ENCODE results near the gene RXRA. TPM values are rescaled to one million over a fixed set of nuclear protein-coding genes. Genes with fewer than 3 reads are reported as not detected.

RXRA gene
- total and polyA plus RNA-seq, 2 of the 4 experiments (the other 2 are of a cell fraction) = 7.5 to 17.9 TPM

GRCh38 chr9:134407121-134407779, 81.0 kb downstream of the RXRA start (continued):
- TF ChIP-seq CTCF (conservative IDR thresholded peaks at IDR 0.05; ENCODE audit: low read depth, low read length) (no peak), RAD21 (IDR thresholded peaks at IDR 0.05; ENCODE audit: low read length) (no peak)

GRCh38 chr9:134408389-134408788, 82.1 kb downstream of the RXRA start:
- ChIA-PET CTCF (no interaction called here), POLR2A (ENCODE audit: unreplicated experiment) (no interaction called here)
- Histone ChIP-seq H3K4me3 (ENCODE audit: insufficient read depth, low read depth, low read length) (no peak overlapping the region), H2BK120ac (ENCODE audit: low read depth, low read length) (peak overlapping the region; percentile 97), H3K9me1 (ENCODE audit: insufficient read depth, low read length) (peaks cover 15% of the 10 kb centered on the region), H3K27me3 (ENCODE audit: control insufficient read depth, insufficient read depth, low read length) (no peaks in the 10 kb centered on the region), H2AK9ac (replicated peaks; ENCODE audit: low read depth, low read length, poor library complexity) (no peak overlapping the region), H3K56ac (ENCODE audit: extremely low read depth, insufficient read depth, low read length) (no peak overlapping the region), H4K20me1 (ENCODE audit: insufficient read depth, low read length) (peaks cover 62% of the 10 kb centered on the region), H2BK20ac (ENCODE audit: low read depth, low read length) (no peak overlapping the region), H3K79me1 (ENCODE audit: low read depth in 1 of 2, low read length in 2 of 2) (peaks cover 20 to 76% of the 10 kb centered on the region in 2 experiments), H3K36me3 (ENCODE audit: control insufficient read depth, insufficient read depth, low read length) (peaks cover 17% of the 10 kb centered on the region; the same call in 1 of the 2 replicates), H4K5ac (ENCODE audit: low read depth, low read length) (no peak overlapping the region), H2BK5ac (ENCODE audit: low read depth, low read length, poor library complexity, severe bottlenecking) (no peak overlapping the region), H2AFZ (replicated peaks; ENCODE audit: low read length, poor library complexity) (no peak overlapping the region), H3K14ac (replicated peaks; ENCODE audit: low read depth, low read length) (no peak overlapping the region), H4K8ac (ENCODE audit: low read depth in 2 of 2, low read length in 2 of 2) (no peak overlapping the region), H3K18ac (ENCODE audit: low read depth, low read length) (no peak overlapping the region), H3K27ac (ENCODE audit: insufficient read depth, low read length) (no peak overlapping the region), H3K9ac (ENCODE audit: low read depth, low read length) (no peak overlapping the region), H3K4ac (ENCODE audit: low read depth, low read length) (no peak overlapping the region), H3K4me1 (ENCODE audit: control insufficient read depth, insufficient read depth, low read length) (peaks cover 35% of the 10 kb centered on the region), H4K91ac (ENCODE audit: insufficient read depth, low read depth, low read length) (peak overlapping the region; percentile 89), H3K9me3 (ENCODE audit: control insufficient read depth, insufficient read depth, low read length) (no peaks in the 10 kb centered on the region), H3K23ac (ENCODE audit: low read depth, low read length) (no peak overlapping the region), H2BK15ac (ENCODE audit: low read depth, low read length) (no peak overlapping the region), H2AK5ac (ENCODE audit: low read depth, low read length) (peak overlapping the region; percentile 80; the same call in 1 of the 2 replicates), H3K4me2 (ENCODE audit: low read depth, low read length) (no peak overlapping the region)
- ATAC-seq (ENCODE audit: low read depth) (no peak), DNase-seq (no peak)
- BruUV-seq (replicated peaks) = no TSS peak
- TF ChIP-seq RAD21 (IDR thresholded peaks at IDR 0.05; ENCODE audit: low read length) (no peak), BHLHE40 (IDR thresholded peaks at IDR 0.05; ENCODE audit: low read depth, low read length) (no peak), CTCF (conservative IDR thresholded peaks at IDR 0.05; ENCODE audit: low read depth, low read length) (no peak), CHD1 (IDR thresholded peaks at IDR 0.05; ENCODE audit: low read depth, low read length) (no peak), POLR2A (IDR thresholded peaks at IDR 0.05; ENCODE audit: low read depth, low read length) (no peak), ELK1 (IDR thresholded peaks at IDR 0.05; ENCODE audit: borderline replicate concordance, low read depth, low read length) (no peak), RFX5 (IDR thresholded peaks at IDR 0.05; ENCODE audit: low read depth, low read length) (no peak), MXI1 (IDR thresholded peaks at IDR 0.05; ENCODE audit: borderline replicate concordance, low read depth, low read length) (no peak)
- intact Hi-C loops (cut with micrococcal nuclease) = no loop called here
- dilution Hi-C loops (cut with HindIII; ENCODE audit: low sequenced_read_pairs, unreplicated experiment) = no loop called here
- 100% methylated on average over 2 of the region's 9 CpGs; no CpG with 5 or more reads in 1 of the 2 experiments for WGBS, 2 experiments (ENCODE audit: extremely low coverage in 2 of 2, insufficient read length in 1 of 2)
- in situ Hi-C loops (cut with MboI; ENCODE audit: low sequenced_read_pairs) = loop anchor here (25.0 kb wide), 1 partner anchor 596 kb away; no protein-coding TSS in a partner anchor
